NCI-H446 treated with DMSO at 0.1 percent for 48 hours (cell line): ENCODE results near the gene PROX1.

Experiments used
- DNase-seq: peaks from one replicate; lab custom pipeline; 2025; lab: John Stamatoyannopoulos, UW

PROX1 gene

GRCh38 chr1:214022229-214022791 is 34.5 kb downstream of the PROX1 start:
- no peak for DNase-seq

GRCh38 chr1:214022810-214023425 is 35.1 kb downstream of the PROX1 start:
- DNase-seq, result no peak

- no peak for DNase-seq
Measured at GRCh38 chr1:214026985-214027384, 39.2 kb downstream of the PROX1 start.

GRCh38 chr1:214027498-214027897 is 39.7 kb downstream of the PROX1 start:
- no peak for DNase-seq

GRCh38 chr1:214028095-214028494 is 40.3 kb downstream of the PROX1 start:
- DNase-seq, result no peak

DNA sequence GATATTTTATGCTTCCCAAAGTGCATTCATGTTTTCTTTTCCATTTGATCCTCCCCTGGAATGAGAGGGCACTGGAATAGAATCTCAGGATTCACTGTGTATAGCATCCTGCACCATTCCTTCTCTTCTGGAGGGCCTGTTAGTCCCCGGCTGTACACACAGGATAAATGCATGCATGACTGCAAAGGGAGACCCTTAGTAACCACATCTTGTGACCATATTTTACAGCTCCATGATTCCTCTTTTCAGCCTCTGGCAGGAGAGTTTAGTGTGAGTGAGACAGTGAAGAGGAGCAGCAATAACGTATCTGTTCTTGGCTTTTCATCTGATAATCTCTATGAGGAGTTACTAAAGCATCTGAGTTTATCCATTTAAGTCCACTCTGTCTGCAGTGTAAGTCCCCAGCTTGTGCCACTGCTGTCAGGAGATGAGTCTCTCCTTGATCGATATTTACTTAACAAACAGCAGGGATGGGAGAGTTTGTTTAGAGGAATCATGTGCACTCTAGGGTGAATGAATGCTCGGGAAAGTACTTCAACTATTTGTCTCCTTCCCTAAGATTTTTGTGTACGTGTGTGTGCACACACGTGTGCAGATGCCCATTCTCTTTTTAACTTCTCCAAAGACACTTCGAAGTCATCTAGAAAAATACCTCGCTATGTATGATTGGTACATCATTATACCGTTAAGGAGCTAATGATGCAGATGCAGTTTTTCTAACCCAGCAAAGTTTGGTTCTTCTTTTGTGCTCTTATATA is 41.1 kb downstream of the PROX1 start:
- no peak for DNase-seq

GRCh38 chr1:214029796-214030195 is 42.0 kb downstream of the PROX1 start:
- DNase-seq, result no peak

- DNase-seq, result no peak
Measured at GRCh38 chr1:214031267-214031650, 43.5 kb downstream of the PROX1 start.

- DNase-seq, result no peak
Measured at GRCh38 chr1:214037468-214037867, 49.7 kb downstream of the PROX1 start.

- no peak for DNase-seq
Measured at GRCh38 chr1:214039394-214040018, 51.7 kb downstream of the PROX1 start.

- DNase-seq, result no peak
Measured at GRCh38 chr1:214043167-214043566, 55.4 kb downstream of the PROX1 start.

- DNase-seq, result peak; percentile 38
Measured at GRCh38 chr1:214044438-214045214, 56.9 kb downstream of the PROX1 start.

DNA sequence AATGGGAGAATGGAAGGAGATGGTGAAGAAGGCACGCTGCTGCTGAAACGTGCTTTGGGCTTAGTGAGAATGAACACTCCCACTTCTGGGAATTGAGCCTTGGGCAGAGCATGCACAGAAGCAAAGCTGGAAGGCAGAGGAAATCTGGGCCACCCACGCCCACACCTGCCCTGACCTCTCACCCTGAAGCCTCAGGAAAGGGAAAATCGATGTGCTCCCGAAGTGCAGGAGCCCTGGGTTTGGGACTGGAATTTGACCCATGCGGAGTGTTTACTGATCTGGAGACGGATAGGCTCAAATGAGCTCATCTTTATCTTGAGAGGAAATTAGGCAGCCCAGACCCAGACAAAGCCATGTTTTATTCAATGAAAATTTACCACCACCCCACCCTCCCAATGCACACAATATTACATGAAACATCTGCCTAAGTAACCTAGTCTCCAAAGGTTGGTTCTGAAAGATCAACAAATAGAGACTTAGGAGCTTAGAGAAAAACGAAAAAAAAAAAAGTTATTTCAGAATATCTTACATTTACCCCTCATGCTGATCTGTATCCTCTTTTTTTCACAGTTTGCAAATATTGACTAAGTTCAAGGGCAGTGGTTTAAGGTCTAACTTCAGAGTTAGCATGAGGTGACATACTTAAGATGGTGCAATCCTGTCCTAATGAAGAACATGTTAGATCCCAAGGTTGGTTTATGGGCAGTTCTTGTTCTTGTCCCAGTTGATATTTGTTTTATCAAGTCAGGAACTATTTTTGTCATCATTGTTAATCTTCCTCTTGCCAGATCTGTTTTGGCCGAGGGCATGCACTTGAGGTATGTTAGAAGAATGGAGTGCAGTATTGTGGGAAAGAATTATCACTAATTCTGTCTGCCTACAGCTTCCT is 63.0 kb downstream of the PROX1 start:
- DNase-seq, result no peak

DNA sequence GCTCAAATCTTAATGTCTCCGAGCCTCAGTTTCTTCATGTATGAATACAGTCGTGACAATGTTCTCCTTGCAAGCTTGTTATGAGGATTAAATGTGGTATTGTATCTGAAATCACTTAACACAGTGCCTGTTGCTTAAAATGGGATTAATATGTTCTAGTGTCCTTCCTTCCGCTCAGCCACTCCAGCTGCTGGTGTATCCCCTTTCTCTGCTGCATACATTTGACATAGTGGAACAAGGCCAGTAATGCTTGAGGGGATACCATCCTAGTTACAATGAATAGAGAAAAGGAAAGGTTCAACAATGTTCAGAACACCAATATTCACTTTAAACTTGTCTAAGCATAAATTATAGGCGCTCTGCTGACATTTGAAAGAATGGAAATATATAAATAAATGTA is 64.0 kb downstream of the PROX1 start:
- no peak for DNase-seq

- no peak for DNase-seq
Measured at GRCh38 chr1:214058076-214058475, 70.3 kb downstream of the PROX1 start.

- no peak for DNase-seq
Measured at GRCh38 chr1:214066190-214066589, 78.4 kb downstream of the PROX1 start.

GRCh38 chr1:214066936-214067335 is 79.2 kb downstream of the PROX1 start:
- DNase-seq, result peak; percentile 87

- peak; percentile 73 for DNase-seq
Measured at GRCh38 chr1:214067397-214067796, 79.6 kb downstream of the PROX1 start.

DNA sequence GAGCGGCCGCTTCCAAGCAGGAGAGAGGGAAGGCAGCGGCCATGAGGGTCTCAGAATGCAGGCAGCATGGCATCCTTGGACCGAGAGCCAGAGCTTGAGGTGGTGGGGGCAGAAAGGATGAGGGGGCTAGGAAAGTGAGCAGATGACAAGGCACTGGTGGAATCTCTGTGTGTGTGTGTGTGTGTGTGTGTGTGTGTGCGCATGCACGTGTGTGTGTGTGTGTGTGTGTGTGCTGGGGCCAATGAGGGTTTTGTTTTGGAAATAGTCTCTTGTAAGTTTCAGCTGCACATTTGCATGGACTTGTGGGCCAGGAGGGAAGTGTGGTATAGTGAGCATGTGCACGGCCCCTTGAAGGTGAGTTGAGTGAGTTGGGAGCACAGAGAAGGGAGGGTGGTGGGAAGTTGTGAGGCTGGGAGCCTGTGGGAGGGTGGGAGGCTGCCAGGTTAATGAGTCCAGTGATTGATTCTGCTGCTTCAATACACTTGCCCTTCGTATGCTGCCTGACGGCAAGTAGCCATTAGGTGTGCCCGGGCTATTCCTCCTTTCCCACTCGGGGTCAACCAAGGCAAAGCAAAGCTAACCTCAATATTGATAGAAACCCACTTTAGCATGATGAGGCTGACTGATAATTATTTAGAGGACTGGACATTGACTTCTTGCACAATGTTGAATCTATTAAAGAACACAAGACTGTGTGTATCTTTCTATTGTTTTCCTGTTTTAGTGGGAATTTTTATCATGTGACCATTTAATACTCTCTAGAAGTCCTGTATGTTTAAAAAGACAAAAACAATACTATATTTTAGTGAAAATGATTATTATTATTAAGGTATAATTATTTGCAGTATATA is 80.3 kb downstream of the PROX1 start:
- no peak for DNase-seq

GRCh38 chr1:214068979-214069378 is 81.2 kb downstream of the PROX1 start:
- no peak for DNase-seq
